Mucosa of gallbladder (tissue), 1 donor: ENCODE data around the gene UST. TPM values are rescaled to one million over a fixed set of nuclear protein-coding genes. Genes with fewer than 3 reads are reported as not detected.
"Not testable (repeated sequence)": the region's sequence is repeated elsewhere in the genome, so short reads cannot be mapped to it uniquely, and the experiment has no call there.

Source experiments
- DNase-seq: peaks from one replicate; pipeline ENCODE4 v3.0.0-alpha.2; 2020; ENCODE audit warnings: low spot score
- total RNA-seq: library from RNA; stranded (reverse); gene quantifications from one replicate; pipeline ENCODE4 v1.2.1, GENCODE V29; 2021
- donor health status: DM: no; HTN: no; CAD: no.

UST gene
- total RNA-seq, 1 donor from 2014 or later = 24.0 TPM

DNA sequence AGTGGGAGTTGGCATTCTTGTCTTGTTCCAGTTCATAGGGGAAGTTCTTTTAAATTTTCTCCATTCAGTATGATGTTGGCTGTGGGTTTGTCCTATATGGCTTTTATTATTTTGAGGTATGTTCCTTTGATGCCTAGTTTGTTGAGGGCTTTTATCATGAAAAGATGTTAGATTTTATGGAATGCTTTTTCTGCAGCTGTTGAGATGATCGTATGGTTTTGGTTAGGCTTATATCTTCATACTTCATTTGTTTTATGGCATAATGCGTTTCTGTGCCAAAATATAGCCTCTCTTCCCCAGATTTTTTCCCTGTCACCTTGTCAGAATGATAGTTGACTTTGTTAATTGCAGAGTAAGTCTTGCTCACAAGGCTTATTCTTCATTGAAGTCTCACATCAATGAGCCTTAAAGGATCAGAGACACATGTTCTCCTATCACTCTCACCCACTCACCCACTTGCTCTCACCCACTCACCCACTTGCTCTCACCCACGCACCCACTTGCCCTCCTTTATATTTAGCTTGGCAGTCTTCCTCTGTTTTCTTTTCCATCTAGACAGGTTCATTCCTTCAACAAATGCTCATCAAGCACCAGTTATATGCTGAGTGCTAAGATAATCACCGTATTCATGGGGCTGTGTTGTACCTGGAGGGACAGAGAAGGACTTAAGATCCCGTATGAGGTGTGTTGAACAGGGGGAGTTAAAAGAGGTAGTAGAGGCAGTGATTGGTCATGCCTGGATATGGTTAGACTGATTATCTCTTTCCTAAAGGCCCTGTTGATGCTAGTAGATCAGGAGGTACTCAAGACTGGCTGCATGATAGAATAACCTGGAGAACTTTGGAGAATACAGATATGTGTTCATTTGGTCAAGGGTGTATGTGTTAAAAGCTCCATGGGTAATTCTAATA is 19.3 kb downstream of the UST start:
- DNase-seq = no peak

DNA sequence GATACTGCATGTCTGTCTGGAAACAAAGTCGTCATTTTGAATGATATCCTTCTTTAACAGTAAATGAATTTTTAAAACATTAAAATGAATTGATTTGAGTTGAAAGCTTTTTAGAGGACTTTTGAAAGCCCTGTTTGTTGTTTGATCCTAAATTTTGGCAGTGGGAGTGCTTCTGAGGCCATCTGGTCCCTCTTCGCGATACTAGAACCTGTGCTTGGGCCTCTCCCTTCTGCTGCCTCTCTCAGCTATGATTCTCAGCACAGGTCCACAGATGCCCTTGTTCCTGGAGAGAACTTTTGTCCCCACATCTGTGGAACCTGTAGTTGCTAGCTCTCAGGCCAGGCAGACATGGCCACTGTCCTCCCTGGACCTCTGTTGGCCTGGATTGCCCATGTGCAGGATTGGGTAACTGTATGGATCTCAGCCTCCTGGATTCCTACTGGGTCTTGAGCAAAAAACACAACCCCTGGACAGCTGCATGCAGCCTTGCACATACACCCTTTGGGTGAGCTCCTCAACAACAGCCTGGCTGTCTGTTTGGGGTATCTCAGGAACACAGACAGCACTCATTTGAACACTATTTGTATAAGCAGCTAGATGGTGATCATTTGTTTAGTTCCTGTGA is 21.9 kb downstream of the UST start:
- DNase-seq = no peak

DNA sequence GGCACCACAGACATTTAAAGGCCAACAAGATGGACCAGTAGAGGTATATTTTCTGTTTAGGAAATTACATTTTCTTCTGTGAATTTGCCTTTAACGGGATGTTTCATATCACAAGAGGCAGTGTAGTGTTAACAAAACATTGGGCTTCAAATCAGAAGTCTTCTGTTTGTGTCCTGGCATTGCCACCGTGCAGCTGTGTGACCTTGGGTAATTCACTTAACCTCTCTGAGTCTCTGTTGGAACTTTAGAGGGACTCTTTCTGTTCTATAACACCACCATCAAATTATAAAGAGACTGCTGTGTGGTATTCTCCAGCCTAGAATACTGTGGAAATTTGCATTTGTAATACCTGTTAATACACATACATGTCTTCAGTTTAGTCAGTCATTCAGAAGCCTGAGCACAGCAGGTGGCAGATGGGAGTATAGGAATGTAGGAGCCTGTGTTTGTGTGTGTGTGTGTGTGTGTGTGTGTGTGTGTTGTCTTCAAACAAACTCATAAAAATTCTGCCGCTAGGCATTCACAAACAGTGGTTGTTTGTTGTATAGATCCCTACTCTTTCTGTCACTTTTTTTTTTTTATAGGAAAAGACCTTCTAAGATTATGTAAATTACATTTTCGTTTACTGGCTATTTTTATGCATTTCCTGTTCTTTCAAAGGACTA is 22.6 kb downstream of the UST start:
- DNase-seq = no peak

DNA sequence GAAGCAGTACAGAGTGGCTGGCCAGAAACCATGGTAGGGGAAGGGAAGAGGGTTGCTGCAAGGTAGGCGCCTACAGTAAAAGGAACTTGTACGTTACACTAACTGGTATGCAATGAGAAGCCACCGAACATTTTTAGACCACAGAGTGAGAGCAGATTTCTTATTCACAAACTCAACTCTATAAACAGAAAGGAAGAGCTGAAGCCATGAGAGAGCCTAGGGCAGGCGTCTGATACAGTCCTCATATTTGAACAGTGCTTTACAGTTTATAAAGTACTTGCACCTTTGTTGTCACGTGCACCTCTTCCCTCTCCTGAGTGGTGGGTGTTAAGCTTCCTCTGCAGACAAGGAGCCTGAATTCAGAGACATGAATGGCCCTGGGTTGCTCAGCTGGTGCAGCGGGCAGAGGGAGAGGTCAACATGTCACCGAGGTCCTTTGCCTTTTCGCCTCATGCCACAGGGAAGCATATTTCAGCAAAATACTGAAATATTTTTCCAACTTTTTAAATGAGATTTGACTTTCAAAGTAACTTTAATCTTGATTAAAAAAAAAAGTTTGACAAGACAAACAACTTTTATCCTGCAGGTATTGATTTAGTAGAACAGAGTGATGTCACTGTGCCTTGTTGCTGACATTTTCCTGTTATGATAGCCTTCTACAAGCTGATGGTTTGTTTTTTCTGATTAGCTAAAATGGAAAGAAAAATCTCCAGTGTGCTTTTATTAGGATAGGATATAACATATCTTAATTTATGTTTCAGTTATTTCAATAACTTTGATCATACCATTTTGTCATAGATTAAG is 23.8 kb downstream of the UST start:
- no peak for DNase-seq

DNA sequence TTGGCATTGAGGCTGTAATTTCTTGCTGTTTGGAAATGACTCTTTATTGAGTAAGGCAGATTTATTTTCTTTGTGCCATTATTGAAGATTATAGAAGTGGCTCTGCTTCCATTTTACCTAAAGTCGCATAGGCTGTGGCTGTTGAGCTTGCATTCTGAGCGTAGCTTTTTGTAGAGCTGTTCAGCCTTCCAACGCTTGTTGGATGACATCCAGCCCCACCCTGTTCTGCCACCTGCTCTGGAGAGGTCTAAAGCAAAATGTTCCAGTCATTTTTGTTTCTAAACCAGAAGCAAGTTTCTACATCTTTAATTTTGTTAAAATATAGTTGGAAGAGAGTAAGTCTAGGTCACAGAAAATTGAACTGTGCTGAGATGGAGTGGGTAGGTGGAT is 24.4 kb downstream of the UST start:
- DNase-seq = peak; percentile 55

DNA sequence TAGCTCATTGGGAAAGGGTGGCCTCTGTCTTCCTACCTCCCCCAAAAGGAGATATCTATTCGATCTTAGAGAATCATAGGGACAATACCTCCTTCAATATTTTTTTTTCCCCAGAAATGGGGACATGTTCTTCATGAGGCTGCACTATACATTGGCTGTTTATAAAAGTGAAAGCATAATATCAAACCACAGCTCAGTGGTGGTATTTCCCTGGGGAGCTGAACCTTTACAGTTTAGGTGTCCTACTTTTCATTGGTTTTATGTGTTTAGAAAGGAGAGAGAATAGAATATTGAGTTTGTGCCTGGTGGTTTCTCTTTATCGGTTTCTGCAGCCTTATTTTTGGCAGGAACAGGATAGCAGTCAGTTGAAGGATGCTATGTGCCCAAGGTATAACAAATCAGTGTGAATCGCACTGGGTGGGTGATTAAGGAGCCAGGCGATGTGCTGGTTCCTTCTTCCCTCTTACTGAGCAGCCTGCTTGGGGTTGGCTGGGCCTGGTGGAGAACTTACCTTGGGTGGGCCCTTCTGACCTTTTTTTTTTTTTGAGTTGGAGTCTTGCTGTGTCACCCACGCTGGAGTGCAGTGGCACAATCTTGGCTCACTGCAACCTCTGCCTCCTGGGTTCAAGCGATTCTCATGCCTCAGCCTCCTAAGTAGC is 25.2 kb downstream of the UST start:
- no peak for DNase-seq

DNA sequence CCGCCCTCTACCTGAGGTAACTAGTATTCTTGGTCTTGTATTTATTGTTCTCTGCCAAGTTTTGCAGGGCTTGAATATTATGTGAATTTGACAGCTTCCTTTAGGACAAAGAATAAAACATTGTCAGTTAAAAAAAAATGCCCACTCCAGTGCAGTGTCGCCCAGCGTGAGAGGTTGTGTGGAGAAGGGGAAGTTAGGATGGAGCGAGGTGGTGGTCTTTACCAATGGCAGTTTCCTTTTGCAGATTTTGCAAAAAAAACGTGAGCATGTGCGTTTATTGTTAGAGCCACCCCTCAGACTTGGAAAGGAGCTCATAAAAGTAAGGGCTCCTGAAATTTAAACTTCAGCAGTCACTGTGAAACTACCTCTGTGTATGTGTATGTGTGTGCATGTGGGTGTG is 28.3 kb downstream of the UST start:
- DNase-seq = no peak

DNA sequence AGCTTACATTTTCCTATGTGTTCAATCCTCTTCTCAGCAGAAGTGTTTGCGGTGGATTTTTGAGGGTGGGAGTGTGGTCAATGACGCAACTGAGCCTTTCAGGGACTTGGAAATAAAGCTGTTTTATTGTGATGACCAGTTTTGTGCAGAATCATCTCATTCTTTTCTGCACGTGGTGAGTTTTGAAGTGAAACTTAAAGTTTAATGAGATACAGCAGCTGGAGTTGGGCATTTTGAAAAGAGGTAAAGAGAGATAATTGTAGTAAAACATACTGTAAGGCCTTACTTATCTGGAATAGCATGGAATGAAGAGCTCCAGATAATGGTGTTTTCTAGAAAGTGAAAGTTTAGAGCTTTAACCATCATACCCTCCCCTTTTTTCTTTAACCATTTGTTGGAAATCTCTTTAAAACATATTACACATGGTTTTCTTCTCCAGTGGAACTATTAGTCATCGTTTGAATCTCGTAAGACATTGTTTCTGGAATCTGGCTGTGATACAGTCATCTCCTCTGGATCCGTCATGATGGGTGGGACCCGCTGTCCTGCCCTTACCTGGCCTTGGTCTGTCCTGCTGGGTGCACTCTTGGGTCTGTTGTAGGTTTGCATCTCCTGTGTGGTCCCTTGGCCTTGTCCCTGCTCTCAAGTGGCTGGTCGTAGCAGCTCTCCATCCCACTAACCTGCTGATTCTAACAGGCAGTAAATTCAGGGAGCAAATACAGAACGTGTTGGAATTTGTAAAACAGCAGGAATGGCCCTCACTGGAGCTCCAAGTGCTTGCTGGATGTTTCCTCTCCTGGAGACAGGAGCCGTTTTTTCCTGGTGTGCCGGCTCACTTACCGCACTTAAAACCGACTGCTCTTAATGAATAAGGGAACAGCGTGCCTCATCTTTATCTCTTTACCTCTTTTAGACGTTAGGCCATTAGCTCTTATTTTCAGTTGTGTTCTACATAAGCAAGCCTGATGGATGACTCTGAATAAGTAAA is 29.8 kb downstream of the UST start:
- DNase-seq = no peak

DNA sequence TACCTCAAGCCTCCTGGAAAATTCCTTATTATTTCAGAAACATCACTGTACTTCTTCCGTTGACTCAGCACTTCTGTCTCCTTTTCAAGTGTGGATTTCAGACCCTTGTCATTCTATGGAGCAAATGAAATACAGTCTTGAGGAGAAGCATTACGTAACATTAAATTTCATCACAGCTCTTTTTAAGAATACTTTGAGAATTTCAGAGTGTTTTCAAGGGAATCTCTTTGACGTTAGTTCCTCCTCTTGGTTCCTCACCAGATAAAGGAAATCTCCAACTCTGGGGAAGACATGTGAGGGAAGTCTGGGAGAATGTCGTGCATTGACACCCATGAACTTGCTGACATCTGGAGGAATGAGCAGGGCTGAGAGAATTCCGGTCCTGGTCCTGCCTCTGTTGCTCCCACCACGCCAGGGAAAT is 32.3 kb downstream of the UST start:
- no peak for DNase-seq

DNA sequence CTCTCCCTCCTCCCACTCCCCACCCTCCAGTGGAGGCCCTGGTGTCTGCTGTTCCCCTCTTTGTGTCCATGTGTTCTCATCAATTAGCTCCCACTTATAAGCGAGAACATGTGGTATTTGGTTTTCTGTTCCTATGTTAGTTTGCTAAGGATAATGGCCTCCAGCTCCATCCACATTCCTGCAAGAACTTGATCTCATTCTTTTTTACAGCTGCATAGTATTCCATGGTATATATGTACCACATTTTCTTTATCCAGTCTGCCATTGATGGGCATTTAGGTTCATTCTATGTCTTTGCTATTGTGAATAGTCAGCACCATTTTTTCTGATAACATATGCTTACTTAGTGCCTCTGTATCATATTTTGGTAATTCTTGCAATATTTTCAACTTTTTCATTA is 33.6 kb downstream of the UST start:
- not testable (repeated sequence) for DNase-seq

DNA sequence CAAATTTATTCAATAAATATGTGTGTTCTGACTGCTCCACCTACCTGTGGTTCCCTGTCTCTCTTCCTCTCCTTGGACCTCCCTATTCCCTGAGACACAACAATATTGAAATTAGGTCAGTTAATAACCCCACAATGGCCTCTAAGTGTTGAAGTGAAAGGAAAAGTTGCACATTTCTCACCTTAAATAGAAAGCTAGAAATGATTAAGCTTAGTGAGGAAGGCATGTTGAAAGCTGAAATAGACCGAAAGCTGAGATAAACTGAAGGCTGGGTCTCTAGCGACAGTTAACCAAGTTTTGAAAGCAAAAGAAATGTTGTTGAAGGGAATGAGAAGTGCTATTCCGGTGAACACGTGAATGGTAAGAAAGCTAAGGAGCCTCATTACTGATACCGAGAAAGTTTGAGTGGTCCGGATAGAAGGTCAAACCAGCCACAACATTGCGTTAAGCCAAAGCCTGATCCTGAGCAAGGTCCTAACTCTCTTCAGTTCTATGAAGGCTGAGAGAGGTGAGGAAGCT is 34.1 kb downstream of the UST start:
- DNase-seq = no peak

DNA sequence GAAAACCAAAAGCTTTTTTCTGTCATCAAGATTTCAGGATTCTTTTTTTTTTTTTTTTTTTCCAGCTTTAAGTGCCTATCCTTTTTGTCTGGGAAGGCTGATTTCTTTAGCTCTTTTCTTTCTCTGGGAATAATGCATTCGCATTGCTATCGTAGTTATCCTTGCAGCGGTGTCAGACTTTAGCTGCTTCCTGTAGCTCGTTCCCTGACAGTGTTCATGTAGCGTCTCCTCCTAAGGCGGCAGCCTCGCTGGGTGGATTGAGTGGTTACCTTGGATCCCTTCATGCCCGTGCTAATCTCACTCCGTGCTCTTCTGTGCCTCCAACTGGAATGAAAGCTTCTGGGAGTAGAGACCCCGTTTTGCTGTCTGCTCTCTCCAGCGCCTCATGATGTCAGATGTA is 43.1 kb downstream of the UST start:
- DNase-seq = no peak

DNA sequence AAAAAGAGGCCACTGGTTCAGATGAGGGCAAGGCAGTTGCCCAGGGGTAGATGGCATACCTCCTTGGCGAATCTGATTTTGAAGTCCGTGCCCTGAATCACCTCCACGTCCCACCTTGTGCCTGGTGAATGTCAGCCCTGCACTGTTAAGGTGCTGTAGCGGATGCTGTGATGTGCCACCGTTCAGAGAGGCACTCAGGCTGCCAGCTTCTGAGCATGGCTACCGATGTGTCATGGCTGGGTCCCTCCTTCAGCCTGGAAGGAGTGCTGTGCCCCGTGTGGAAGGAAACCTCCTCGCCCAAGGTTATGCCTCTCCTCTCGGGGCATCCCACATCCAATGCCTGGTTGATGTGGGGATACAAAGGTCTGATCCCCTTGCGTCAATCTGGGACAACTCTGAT is 43.6 kb downstream of the UST start:
- DNase-seq = no peak

DNA sequence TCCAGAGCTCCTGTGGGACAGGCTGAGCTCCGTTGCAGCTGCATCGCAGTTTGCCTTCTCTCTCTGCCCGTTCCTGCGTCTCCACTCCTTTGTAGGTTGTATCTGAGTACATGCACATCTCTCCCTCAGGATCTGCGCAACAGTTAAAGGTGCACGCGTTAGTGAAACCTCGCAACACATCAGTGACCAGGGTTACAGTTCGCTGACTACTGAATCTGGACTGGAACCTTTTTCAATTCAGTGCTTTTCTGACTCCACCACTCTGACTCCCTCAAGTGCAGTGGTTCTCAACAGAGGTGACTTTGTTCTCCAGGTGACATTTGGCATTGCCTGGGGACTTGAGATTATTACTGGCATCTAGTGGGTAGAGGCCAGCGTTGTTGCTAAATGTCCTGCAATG is 44.0 kb downstream of the UST start:
- no peak for DNase-seq

DNA sequence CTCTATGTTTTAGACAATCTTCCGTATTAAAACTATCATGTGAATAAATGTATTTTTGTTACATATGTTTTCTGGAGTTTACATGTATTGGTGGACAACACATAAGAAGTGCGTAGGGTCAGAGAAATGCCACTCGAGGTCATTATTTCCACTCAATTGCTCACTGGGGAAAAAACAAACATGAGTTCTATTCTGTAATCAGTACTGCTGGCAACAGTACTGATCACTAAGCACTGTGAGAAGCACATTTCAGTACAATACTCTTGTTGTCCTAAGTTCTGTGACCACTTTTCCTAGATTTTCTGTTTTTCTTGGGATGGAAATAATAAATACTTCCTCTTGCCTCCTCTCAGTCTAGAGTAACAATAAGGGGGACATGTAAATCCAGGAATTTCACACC is 44.5 kb downstream of the UST start:
- DNase-seq = no peak

DNA sequence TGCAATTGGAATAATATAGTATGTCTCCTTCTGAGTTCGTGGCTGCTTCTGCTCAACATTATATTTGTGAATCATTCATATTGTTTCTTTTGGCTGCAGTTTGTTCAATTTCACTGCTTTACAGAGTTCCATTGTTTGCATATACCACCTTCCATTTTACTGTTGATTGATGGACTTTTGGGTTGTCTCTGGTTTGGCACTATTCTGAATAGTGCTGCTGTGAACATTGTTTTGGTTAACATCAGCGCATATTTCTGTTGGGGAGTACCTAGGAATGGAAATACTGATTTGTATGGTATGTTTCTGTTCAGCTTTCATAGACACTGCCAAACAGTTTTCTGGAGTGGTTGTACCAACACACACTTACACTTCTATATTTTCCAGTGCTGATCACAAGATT is 46.9 kb downstream of the UST start:
- no peak for DNase-seq

DNA sequence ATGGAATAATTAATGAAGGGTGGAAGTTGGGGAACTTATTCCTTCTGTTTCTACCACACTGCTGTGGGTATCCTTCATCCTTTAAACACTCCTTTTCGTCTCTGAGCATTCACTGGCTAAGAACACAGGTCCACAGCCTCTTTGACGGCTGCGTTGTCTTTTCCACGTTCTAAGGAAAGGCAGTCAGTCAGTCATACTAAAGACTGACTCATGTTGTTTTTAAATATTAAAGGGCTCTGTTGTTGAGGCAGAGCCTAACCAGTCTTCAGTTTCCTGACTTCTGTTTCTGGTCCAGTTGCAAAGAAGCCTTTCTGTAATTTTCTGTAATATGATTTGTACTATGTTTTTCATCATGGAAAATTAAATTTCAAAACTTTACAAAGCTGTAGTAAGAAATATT is 48.0 kb downstream of the UST start:
- no peak for DNase-seq

DNA sequence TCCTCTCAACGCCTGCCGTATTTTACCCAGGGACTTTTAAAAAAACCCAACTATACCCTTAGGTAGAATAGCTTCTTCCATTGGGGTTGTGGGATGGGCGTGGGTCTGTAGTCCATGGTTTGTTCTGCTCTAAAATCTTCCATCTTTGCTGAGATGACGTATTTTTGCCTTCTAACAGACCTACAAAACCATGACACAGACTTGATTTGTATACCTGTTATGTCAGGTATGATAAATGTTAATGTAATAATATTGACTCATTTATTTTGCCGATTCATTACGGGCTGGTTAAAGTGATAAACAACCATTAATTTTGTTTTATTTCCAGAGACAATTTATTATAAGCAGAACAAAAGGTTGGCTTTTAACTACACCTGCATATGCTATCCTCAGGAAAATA is 48.7 kb downstream of the UST start:
- DNase-seq = no peak

DNA sequence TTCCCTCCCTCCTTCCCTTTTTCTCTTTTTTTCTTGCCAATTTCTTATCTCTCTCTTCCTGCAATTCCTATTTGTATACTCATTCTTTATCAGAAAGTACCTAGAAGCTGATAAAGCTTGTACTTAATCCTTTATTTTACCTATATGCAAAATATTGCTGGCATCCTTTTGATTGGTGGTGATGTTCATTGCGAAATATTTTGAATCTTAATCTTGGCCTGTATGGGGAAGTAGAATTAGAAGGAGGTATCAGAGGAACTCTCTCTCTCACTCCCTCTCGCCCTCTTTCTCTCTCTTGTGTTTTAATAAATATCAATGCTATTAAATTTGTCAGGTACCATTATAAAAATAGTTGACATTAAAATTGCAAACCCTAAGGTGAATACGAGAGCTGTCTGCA is 52.8 kb downstream of the UST start:
- DNase-seq = no peak

DNA sequence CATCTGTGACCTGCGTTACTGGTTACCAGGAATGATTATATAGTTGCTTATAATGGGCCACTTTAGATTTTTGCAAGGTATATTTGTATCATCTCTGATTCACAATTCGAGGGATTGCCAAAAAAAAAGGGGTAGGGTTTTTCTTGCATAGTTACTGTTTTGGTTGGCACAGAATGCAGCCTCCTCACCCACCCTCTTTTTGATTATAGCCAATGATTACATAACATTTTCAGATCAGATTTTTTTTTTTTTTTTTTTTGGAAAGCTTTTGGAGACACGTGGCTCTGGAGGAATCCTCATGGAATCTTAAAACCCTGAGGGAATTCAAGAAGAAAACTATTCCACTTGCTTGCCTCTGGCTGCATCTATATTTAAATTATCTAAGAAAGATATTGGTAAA is 53.7 kb downstream of the UST start:
- no peak for DNase-seq
